GM23338 (cell line): Measurements from ENCODE around the gene ZNF778. TPM values are rescaled to one million over a fixed set of nuclear protein-coding genes. Genes with fewer than 3 reads are reported as not detected.
A peak's percentile ranks its signal among the peaks of the same experiment; 100 is the strongest.

Experiments
- ATAC-seq: fragments of 200-7000 bp; cut with Tn5 transposase; 3 replicates; pipeline ENCODE4 v1.9.1; 2020
- DNase-seq: peaks from one replicate; pipeline ENCODE4 v3.0.0-alpha.2; 2015; ENCODE audit warnings: low spot score
- H2AFZ ChIP-seq: fragments of 200-600 bp; sonication (generic); 2 replicates; pipeline ENCODE4 v1.8.0; 2016; ENCODE audit warnings: antibody characterized with exemption, mild to moderate bottlenecking, moderate library complexity
- H3F3A ChIP-seq: fragments of 200-600 bp; sonication (generic); replicated peaks from 2 replicates; pipeline ENCODE4 v1.8.0; 2017; ENCODE audit warnings: antibody characterized with exemption, mixed run types, low read depth
- H3K27ac ChIP-seq: fragments of 200-600 bp; sonication (generic); 2 replicates; pipeline ENCODE4 v1.6.1; 2016; ENCODE audit warnings: low read depth
- H3K27me3 ChIP-seq: fragments of 200-600 bp; sonication (generic); 2 replicates; pipeline ENCODE4 v1.8.0; 2016; ENCODE audit warnings: mild to moderate bottlenecking, mixed run types, moderate library complexity; ENCODE audit not compliant: insufficient read depth
- H3K36me3 ChIP-seq: fragments of 200-600 bp; sonication (generic); 2 replicates; pipeline ENCODE4 v1.8.0; 2016; ENCODE audit warnings: mild to moderate bottlenecking; ENCODE audit not compliant: insufficient read depth
- H3K4me1 ChIP-seq: fragments of 200-600 bp; sonication (generic); 2 replicates; pipeline ENCODE4 v1.8.0; 2016; ENCODE audit warnings: mild to moderate bottlenecking, moderate library complexity; ENCODE audit not compliant: insufficient read depth
- H3K4me2 ChIP-seq: fragments of 200-600 bp; sonication (generic); 2 replicates; pipeline ENCODE4 v1.7.1; 2017; ENCODE audit warnings: mixed run types
- H3K4me3 ChIP-seq: fragments of 200-600 bp; sonication (generic); 2 replicates; pipeline ENCODE4 v1.6.1; 2016; ENCODE audit warnings: mixed run types
- H3K79me2 ChIP-seq: fragments of 200-600 bp; sonication (generic); replicated peaks from 2 replicates; pipeline ENCODE4 v1.8.0; 2017; ENCODE audit warnings: mild to moderate bottlenecking; ENCODE audit not compliant: insufficient read depth
- H3K9me2 ChIP-seq: fragments of 200-600 bp; sonication (generic); 2 replicates; pipeline ENCODE4 v1.8.0; 2017; ENCODE audit not compliant: insufficient read depth
- H4K20me1 ChIP-seq: fragments of 200-600 bp; sonication (generic); replicated peaks from 2 replicates; pipeline ENCODE4 v1.8.0; 2017; ENCODE audit warnings: mild to moderate bottlenecking; ENCODE audit not compliant: insufficient read depth
- H3K27ac Mint-ChIP-seq: 2 replicates; pipeline ENCODE4 v1.8.0; 2020; ENCODE audit warnings: inconsistent platforms, mild to moderate bottlenecking, moderate library complexity, mixed read lengths
- H3K27me3 Mint-ChIP-seq: 3 replicates; pipeline ENCODE4 v1.8.0; 2022; ENCODE audit warnings: low read depth, mild to moderate bottlenecking, moderate library complexity, mixed read lengths, inconsistent platforms; ENCODE audit not compliant: insufficient read depth, poor library complexity
- H3K36me3 Mint-ChIP-seq: 3 replicates; pipeline ENCODE4 v1.8.0; 2021; ENCODE audit warnings: low read depth, mild to moderate bottlenecking, inconsistent platforms, moderate library complexity, mixed read lengths
- H3K4me1 Mint-ChIP-seq: 3 replicates; pipeline ENCODE4 v1.8.0; 2020; ENCODE audit warnings: mild to moderate bottlenecking, inconsistent platforms, mixed read lengths
- H3K4me3 Mint-ChIP-seq: 3 replicates; pipeline ENCODE4 v1.8.0; 2021; ENCODE audit warnings: moderate library complexity, mild to moderate bottlenecking, inconsistent platforms, mixed read lengths
- H3K9me3 Mint-ChIP-seq: 3 replicates; pipeline ENCODE4 v1.8.0; 2020; ENCODE audit warnings: moderate library complexity, mild to moderate bottlenecking, inconsistent platforms, mixed read lengths
- CREB1 ChIP-seq: fragments of 250-450 bp; sonication (Bioruptor Pico); IDR thresholded peaks from 2 replicates; pipeline ENCODE4 v1.5.0; 2020; ENCODE audit warnings: low read depth, mild to moderate bottlenecking, moderate library complexity
- EZH2phosphoT487 ChIP-seq: fragments of 200-600 bp; sonication (generic); IDR thresholded peaks from one replicate; pipeline ENCODE4 v1.8.1; 2018; ENCODE audit warnings: antibody characterized with exemption; ENCODE audit not compliant: unreplicated experiment
- JUNB ChIP-seq: IDR thresholded peaks from one replicate; pipeline ENCODE4 v1.6.1; 2016; ENCODE audit warnings: antibody characterized with exemption; ENCODE audit not compliant: unreplicated experiment
- NANOG ChIP-seq: IDR thresholded peaks from 2 replicates; pipeline ENCODE4 v1.6.1; 2016; ENCODE audit warnings: antibody characterized with exemption, borderline replicate concordance
- POLR2AphosphoS5 ChIP-seq: IDR thresholded peaks from 2 replicates; pipeline ENCODE4 v1.6.1; 2016; ENCODE audit warnings: antibody characterized with exemption, low read depth
- STAT1 ChIP-seq: IDR thresholded peaks from one replicate; pipeline ENCODE4 v1.6.1; 2016; ENCODE audit warnings: antibody characterized with exemption; ENCODE audit not compliant: unreplicated experiment
- ZNF114 ChIP-seq: fragments of 250-450 bp; sonication (Bioruptor Pico); IDR thresholded peaks from 2 replicates; pipeline ENCODE4 v1.5.0; 2020; ENCODE audit warnings: mild to moderate bottlenecking, moderate library complexity
- ZNF462 ChIP-seq: fragments of 250-450 bp; sonication (Bioruptor Pico); IDR thresholded peaks from 2 replicates; pipeline ENCODE4 v1.5.0; 2020; ENCODE audit warnings: mild to moderate bottlenecking, moderate library complexity
- polyA plus RNA-seq: library from polyadenylated mRNA; unstranded; fragments of >200 nt; fragmentation: Nextera tagmentation; extraction: Ambion mirVana; gene quantifications from 2 replicates; pipeline ENCODE4 v1.2.1, GENCODE V29; 2016
- total RNA-seq: library from RNA; depleted of rRNA; stranded (reverse); fragments of >200 nt; shearing (Covaris generic); gene quantifications from 2 replicates; pipeline ENCODE4 v1.2.3, GENCODE V29; 2014

ZNF778 gene
- total and polyA plus RNA-seq, 2 experiments from 2014 or later: 7.9 to 43.4 TPM

GRCh38 chr16:89285381-89285780, 67.9 kb downstream of the ZNF778 start (continued):
- no peak for TF ChIP-seq ZNF462 (CRISPR knock-in tag)

GRCh38 chr16:89286096-89286495, 68.6 kb downstream of the ZNF778 start:
- H3K27ac Mint-ChIP-seq: no peak overlapping the region
- ATAC-seq (no peak), DNase-seq (no peak)
- peaks cover 40% of the 10 kb centered on the region for H3K36me3 ChIP-seq
- peaks cover 9% of the 10 kb centered on the region for H4K20me1 ChIP-seq
- peaks cover 22% of the 10 kb centered on the region for H3F3A ChIP-seq
- H3K4me2 ChIP-seq: no peak overlapping the region
- H3K9me3 Mint-ChIP-seq: no peaks in the 10 kb centered on the region
- H3K36me3 Mint-ChIP-seq: peaks cover 39% of the 10 kb centered on the region
- H3K4me3 ChIP-seq: no peak overlapping the region
- no peaks in the 10 kb centered on the region for H3K9me2 ChIP-seq
- H3K27ac ChIP-seq: peak overlapping the region; percentile 66; the same call in 1 of the 2 replicates
- no peak overlapping the region for H3K4me3 Mint-ChIP-seq
- no peak overlapping the region for H2AFZ ChIP-seq
- H3K79me2 ChIP-seq: peaks cover 15% of the 10 kb centered on the region
- H3K27me3 Mint-ChIP-seq: peaks cover 12% of the 10 kb centered on the region
- H3K4me1 ChIP-seq: peaks cover 10% of the 10 kb centered on the region
- no peaks in the 10 kb centered on the region for H3K27me3 ChIP-seq
- H3K4me1 Mint-ChIP-seq: peaks cover 18% of the 10 kb centered on the region
- no peak for TF ChIP-seq ZNF462 (CRISPR knock-in tag)
- no peak for TF ChIP-seq CREB1 (CRISPR knock-in tag)
- no peak for TF ChIP-seq JUNB
- no peak for TF ChIP-seq EZH2phosphoT487
- TF ChIP-seq ZNF114 (CRISPR knock-in tag): no peak
- no peak for TF ChIP-seq POLR2AphosphoS5
- no peak for TF ChIP-seq STAT1
- no peak for TF ChIP-seq NANOG
